Esophagus muscularis mucosa (tissue), 4 donors: ENCODE data around the gene XRCC3.

Experiments used
- CTCF ChIP-seq, 3 experiments: fragments of 200-600 bp in 2 of 3; fragments of 450-650 bp in 1 of 3; sonication (generic) in 2 of 3; IDR thresholded peaks; one replicate each; pipeline ENCODE4 v1.5.1; 2017 to 2019; ENCODE audit warnings: antibody characterized with exemption in 3 of 3, mild to moderate bottlenecking in 2 of 3, moderate library complexity in 1 of 3
- EP300 ChIP-seq: sonication (generic); formaldehyde crosslinking; IDR thresholded peaks from one replicate; pipeline ENCODE4 v1.6.1; 2017; ENCODE audit warnings: antibody characterized with exemption
- POLR2A ChIP-seq: fragments of 450-650 bp; IDR thresholded peaks from one replicate; pipeline ENCODE4 v1.6.1; 2017; ENCODE audit warnings: antibody characterized with exemption, moderate library complexity, mild to moderate bottlenecking, low read depth

- TF ChIP-seq CTCF (IDR thresholded peaks at IDR 0.05) (no peak), EP300 (no peak), POLR2A (no peak)
Measured at GRCh38 chr14:103704708-103705107, 10.5 kb downstream of the XRCC3 start.
